ENCODE results near the gene AK4. TPM values are rescaled to one million over a fixed set of nuclear protein-coding genes. Genes with fewer than 3 reads are reported as not detected.
"Not testable (repeated sequence)": the region's sequence is repeated elsewhere in the genome, so short reads cannot be mapped to it uniquely, and the experiment has no call there.

The AK4 gene
- total and polyA plus RNA-seq, 5 experiments from 2014 or later: 0.19 to 0.91 TPM; not detected in 3

- no peaks in the 10 kb centered on the region for H3K9me3 Mint-ChIP-seq
- DNase-seq (no peak), ATAC-seq (no peak)
- peaks cover 18 to 38% (median 26%) of the 10 kb centered on the region in 5 donors for H3K27me3 Mint-ChIP-seq
- POLR2A ChIA-PET: no interaction called here
- no peak overlapping the region for H3K4me3 Mint-ChIP-seq
- no peak overlapping the region for H3K27ac Mint-ChIP-seq
- H3K36me3 Mint-ChIP-seq: peaks cover 0 to 2% (median 0%) of the 10 kb centered on the region in 3 donors
- peaks cover 0 to 2% (median under 1%) of the 10 kb centered on the region in 4 donors for H3K4me1 Mint-ChIP-seq
Observed at GRCh38 chr1:65141394-65141793, 6.6 kb upstream of the AK4 start.

GRCh38 chr1:65141918-65142317 lies 6.1 kb upstream of the AK4 start:
- ATAC-seq (no peak), DNase-seq (no peak)
- Mint-ChIP-seq H3K27me3 (peaks cover 23 to 44% (median 31%) of the 10 kb centered on the region in 5 donors), H3K4me1 (peaks cover 0 to 5% (median 2%) of the 10 kb centered on the region in 4 donors), H3K4me3 (no peak overlapping the region), H3K36me3 (peaks cover 0 to 2% (median 0%) of the 10 kb centered on the region in 3 donors), H3K9me3 (no peaks in the 10 kb centered on the region), H3K27ac (no peak overlapping the region)
- POLR2A ChIA-PET: no interaction called here

GRCh38 chr1:65143112-65143658 lies 4.8 kb upstream of the AK4 start:
- H3K4me1 Mint-ChIP-seq, H3K36me3 Mint-ChIP-seq, ATAC-seq, H3K27ac Mint-ChIP-seq, POLR2A ChIA-PET, DNase-seq, H3K9me3 Mint-ChIP-seq, H3K4me3 Mint-ChIP-seq: not testable (repeated sequence)
- peaks cover 25 to 45% (median 31%) of the 10 kb centered on the region in 5 donors for H3K27me3 Mint-ChIP-seq

GRCh38 chr1:65146908-65147423 lies 1.0 kb upstream of the AK4 start:
- ATAC-seq: peak in 1 of 2 donors; percentile 23
- POLR2A ChIA-PET: no interaction called here
- H3K4me3 Mint-ChIP-seq: peak overlapping the region; percentile 69 to 90 (median 80)
- H3K27ac Mint-ChIP-seq: no peak overlapping the region
- H3K9me3 Mint-ChIP-seq: no peaks in the 10 kb centered on the region
- H3K27me3 Mint-ChIP-seq: peaks cover 24 to 51% (median 44%) of the 10 kb centered on the region in 5 donors
- no peak for DNase-seq
- peaks cover 0 to 2% (median 0%) of the 10 kb centered on the region in 3 donors for H3K36me3 Mint-ChIP-seq
- H3K4me1 Mint-ChIP-seq: peaks cover 6 to 19% (median 12%) of the 10 kb centered on the region in 4 donors

GRCh38 chr1:65147424-65148177 lies 402 bp upstream of the AK4 start:
- ATAC-seq: peak; percentile 56
- no peak overlapping the region for H3K27ac Mint-ChIP-seq

GRCh38 chr1:65148548-65149350 lies 746 bp downstream of the AK4 start:
- peaks cover 6 to 19% (median 12%) of the 10 kb centered on the region in 4 donors for H3K4me1 Mint-ChIP-seq
- peaks cover 20 to 48% (median 33%) of the 10 kb centered on the region in 5 donors for H3K27me3 Mint-ChIP-seq
- H3K27ac Mint-ChIP-seq: peak overlapping the region in 2 of 10 donors; percentile 17 to 38
- ATAC-seq (peak; percentile 50 to 52), DNase-seq (peak in 9 of 10 donors; percentile 3 to 62 (median 14))
- H3K36me3 Mint-ChIP-seq: peaks cover 0 to 1% (median 0%) of the 10 kb centered on the region in 3 donors
- POLR2A ChIA-PET: no interaction called here
- peak overlapping the region; percentile 79 to 89 (median 85) for H3K4me3 Mint-ChIP-seq
- H3K9me3 Mint-ChIP-seq: no peaks in the 10 kb centered on the region

More at GRCh38 chr1:65147424-65148177, 402 bp upstream of the AK4 start:
- peaks cover 6 to 19% (median 12%) of the 10 kb centered on the region in 4 donors for H3K4me1 Mint-ChIP-seq
- peaks cover 0 to 2% (median 0%) of the 10 kb centered on the region in 3 donors for H3K36me3 Mint-ChIP-seq
- H3K27me3 Mint-ChIP-seq: peaks cover 20 to 46% (median 38%) of the 10 kb centered on the region in 5 donors
- H3K4me3 Mint-ChIP-seq: peak overlapping the region; percentile 73 to 90 (median 80)
- POLR2A ChIA-PET: no interaction called here
- no peaks in the 10 kb centered on the region for H3K9me3 Mint-ChIP-seq
- peak in 7 of 10 donors; percentile 4 to 31 (median 12) for DNase-seq

- H3K4me3 Mint-ChIP-seq: peak overlapping the region; percentile 79 to 89 (median 85)
- peak in 1 of 2 donors; percentile 6 for ATAC-seq
- H3K4me1 Mint-ChIP-seq: peaks cover 5 to 19% (median 12%) of the 10 kb centered on the region in 4 donors
- DNase-seq: no peak
- POLR2A ChIA-PET: interaction anchor here (0.6 kb wide), 1 partner anchor 29 kb away, joined by 3 read pairs; no protein-coding TSS in a partner anchor
- H3K36me3 Mint-ChIP-seq: no peaks in the 10 kb centered on the region
- peak overlapping the region in 2 of 10 donors; percentile 17 to 38 for H3K27ac Mint-ChIP-seq
- H3K9me3 Mint-ChIP-seq: no peaks in the 10 kb centered on the region
- peaks cover 18 to 46% (median 25%) of the 10 kb centered on the region in 5 donors for H3K27me3 Mint-ChIP-seq
Observed at GRCh38 chr1:65149351-65150107, 1.5 kb downstream of the AK4 start.

GRCh38 chr1:65150108-65150463 lies 2.1 kb downstream of the AK4 start:
- Mint-ChIP-seq H3K4me1 (peaks cover 5 to 19% (median 12%) of the 10 kb centered on the region in 4 donors), H3K9me3 (no peaks in the 10 kb centered on the region), H3K36me3 (no peaks in the 10 kb centered on the region), H3K27me3 (peaks cover 13 to 42% (median 20%) of the 10 kb centered on the region in 5 donors), H3K27ac (no peak overlapping the region), H3K4me3 (peak overlapping the region in 8 of 10 donors; percentile 36 to 89 (median 84))
- no peak for ATAC-seq
- no peak for DNase-seq
- POLR2A ChIA-PET: interaction anchor here (0.6 kb wide), 1 partner anchor 28 kb away, joined by 3 read pairs; no protein-coding TSS in a partner anchor

GRCh38 chr1:65150583-65151263 lies 2.7 kb downstream of the AK4 start:
- Mint-ChIP-seq H3K27me3 (peaks cover 9 to 35% (median 13%) of the 10 kb centered on the region in 5 donors), H3K4me1 (peaks cover 5 to 19% (median 11%) of the 10 kb centered on the region in 4 donors), H3K36me3 (no peaks in the 10 kb centered on the region), H3K9me3 (no peaks in the 10 kb centered on the region), H3K27ac (no peak overlapping the region), H3K4me3 (peak overlapping the region in 2 of 10 donors; percentile 6 to 16)
- POLR2A ChIA-PET: no interaction called here
- DNase-seq (no peak), ATAC-seq (no peak)

GRCh38 chr1:65151641-65152040 lies 3.6 kb downstream of the AK4 start:
- no peak overlapping the region for H3K4me3 Mint-ChIP-seq
- no peak overlapping the region for H3K27ac Mint-ChIP-seq
- peaks cover 5 to 16% (median 11%) of the 10 kb centered on the region in 4 donors for H3K4me1 Mint-ChIP-seq
- ATAC-seq: no peak
- H3K27me3 Mint-ChIP-seq: peaks cover 2 to 29% (median 7%) of the 10 kb centered on the region in 5 donors
- POLR2A ChIA-PET: no interaction called here
- no peaks in the 10 kb centered on the region for H3K9me3 Mint-ChIP-seq
- no peaks in the 10 kb centered on the region for H3K36me3 Mint-ChIP-seq
- no peak for DNase-seq

GRCh38 chr1:65153635-65154034 lies 5.6 kb downstream of the AK4 start:
- POLR2A ChIA-PET: interaction anchor here (0.5 kb wide), 1 partner anchor 1607 kb away, joined by 3 read pairs; no protein-coding TSS in a partner anchor
- H3K36me3 Mint-ChIP-seq: no peaks in the 10 kb centered on the region
- no peaks in the 10 kb centered on the region for H3K9me3 Mint-ChIP-seq
- H3K27ac Mint-ChIP-seq: no peak overlapping the region
- H3K4me3 Mint-ChIP-seq: no peak overlapping the region
- H3K4me1 Mint-ChIP-seq: peaks cover 5 to 11% (median 9%) of the 10 kb centered on the region in 4 donors
- DNase-seq (no peak), ATAC-seq (no peak)
- peaks cover 0 to 26% (median 3%) of the 10 kb centered on the region in 5 donors for H3K27me3 Mint-ChIP-seq
